Head of caudate nucleus (tissue), 42 donors: ENCODE results near the gene POLN.

Source experiments
- DNase-seq, 42 donors: peaks; one replicate each; pipeline versions ENCODE4 v3.0.0 to v3.0.0-alpha.2; 2020 to 2021; ENCODE audit warnings: mixed read lengths in 7 of 42
- intact Hi-C: fragments of 100-400 bp; cut with DNase I; formaldehyde crosslinking; loops from one replicate; pipeline ENCODE4 v1.15.0; 2022

Gene POLN

GRCh38 chr4:2241410-2242353, at the start of gene POLN, which contains the start of gene HAUS3:
Gene POLN (minus strand): TSS chr4:2242121. CDS start chr4:2229231, 12,890 bp downstream.
Gene HAUS3 (minus strand): TSS chr4:2242121. CDS start chr4:2240946, 1,175 bp downstream.
- intact Hi-C loops = loop anchor here (1.0 kb wide), 1 partner anchor 21 kb away; the partner anchor contains the start of gene MXD4
- peak; percentile 92 to 99 (median 98) for DNase-seq

- DNase-seq = peak in 39 of 42 donors; percentile 8 to 80 (median 47)
- intact Hi-C loops = no loop called here
Measured at GRCh38 chr4:2290974-2291704, 49.2 kb upstream of the POLN start.

- peak in 8 of 42 donors; percentile 2 to 25 (median 7) for DNase-seq
- intact Hi-C loops = no loop called here
Measured at GRCh38 chr4:2290488-2290887, 48.6 kb upstream of the POLN start.

DNA sequence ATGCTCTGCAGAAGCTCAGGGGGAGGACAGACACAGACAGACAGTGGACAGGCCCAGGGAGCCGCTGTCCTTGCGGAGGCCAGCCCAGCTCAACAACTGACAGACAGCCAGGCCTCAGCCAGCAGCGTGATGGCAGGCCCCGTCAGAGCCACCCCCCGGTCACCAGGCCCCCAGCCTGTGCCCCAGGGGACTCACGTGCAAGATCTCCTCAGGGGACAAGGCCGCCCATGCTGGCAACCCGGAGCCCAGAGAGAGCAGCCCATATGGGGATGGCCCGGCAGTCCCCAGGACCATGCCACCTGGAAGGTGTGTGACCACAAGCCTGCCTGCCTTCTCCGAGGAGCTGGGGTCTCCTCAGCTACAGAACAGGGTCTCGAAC, 48.0 kb upstream of the POLN start:
- intact Hi-C loops = no loop called here
- peak in 9 of 42 donors; percentile 1 to 29 (median 8) for DNase-seq

- intact Hi-C loops = no loop called here
- peak in 9 of 42 donors; percentile 2 to 29 (median 9) for DNase-seq
Measured at GRCh38 chr4:2289311-2289954, 47.5 kb upstream of the POLN start.

DNA sequence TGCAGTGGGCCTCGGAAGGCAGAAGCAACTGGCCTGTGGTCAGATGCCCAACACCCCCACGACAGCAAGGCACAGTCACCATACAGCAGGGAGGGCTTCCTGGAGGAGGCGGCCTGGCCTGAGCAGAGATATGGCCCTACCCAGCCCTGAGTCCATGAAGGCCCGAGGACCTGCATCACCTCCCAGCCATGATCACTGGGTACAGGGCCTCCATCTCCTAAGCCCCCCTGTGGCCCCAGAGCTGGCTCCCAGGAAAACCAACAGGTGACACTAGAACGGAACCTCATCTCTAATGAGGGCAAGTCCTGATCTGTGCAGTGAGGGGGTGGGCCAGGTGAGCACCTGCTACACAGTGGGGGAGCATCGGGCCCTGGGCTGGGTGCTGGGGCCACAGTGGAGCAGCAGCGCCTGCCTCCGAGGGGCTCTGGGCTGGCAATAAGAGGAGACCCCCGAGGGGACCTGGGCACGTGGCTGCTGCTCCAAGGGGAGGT, 46.2 kb upstream of the POLN start:
- peak in 8 of 42 donors; percentile 1 to 28 (median 8) for DNase-seq
- intact Hi-C loops = no loop called here

GRCh38 chr4:2287594-2287915, 45.6 kb upstream of the POLN start:
- intact Hi-C loops = no loop called here
- DNase-seq = peak in 1 of 42 donors; percentile 24

DNA sequence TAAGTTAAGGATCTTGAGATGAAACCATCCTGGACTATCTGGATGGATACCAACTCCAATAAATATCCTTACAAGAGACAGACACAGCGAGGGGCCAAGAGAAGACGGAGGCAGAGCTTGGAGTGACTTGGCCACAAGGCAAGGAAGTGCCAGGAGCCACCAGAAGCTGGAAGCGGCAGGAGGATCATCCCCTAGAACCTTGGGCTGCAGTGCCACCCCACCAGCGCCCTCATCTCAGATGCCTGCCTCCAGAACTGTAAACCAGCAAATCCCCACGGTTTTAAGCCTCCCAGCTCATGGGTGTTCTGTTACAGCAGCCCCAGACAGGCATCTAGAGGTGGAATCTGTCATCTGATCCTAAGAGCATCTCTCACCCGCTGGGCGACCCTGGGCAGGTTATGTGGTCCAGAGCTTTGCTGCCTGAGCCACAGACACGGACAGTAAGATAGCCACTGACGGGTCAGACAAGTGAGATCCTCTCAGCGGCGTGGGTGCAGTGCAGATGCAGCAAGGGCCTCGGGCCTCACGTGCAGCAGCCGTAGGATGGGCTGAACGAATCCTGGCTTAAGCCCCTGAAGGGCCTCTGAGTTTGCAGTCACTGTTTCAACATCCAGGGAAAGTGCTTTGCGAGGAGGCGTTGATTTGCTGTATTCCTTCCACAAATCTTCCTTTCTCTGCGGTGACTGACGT, 45.1 kb upstream of the POLN start:
- peak in 22 of 42 donors; percentile 6 to 67 (median 33) for DNase-seq
- intact Hi-C loops = no loop called here

GRCh38 chr4:2285613-2286381, 43.9 kb upstream of the POLN start:
- DNase-seq = peak in 9 of 42 donors; percentile 1 to 28 (median 7)
- intact Hi-C loops = no loop called here

- intact Hi-C loops = no loop called here
- DNase-seq = peak in 1 of 42 donors; percentile 2
Measured at GRCh38 chr4:2284934-2285612, 43.2 kb upstream of the POLN start.

- DNase-seq = peak in 2 of 42 donors; percentile 1 to 2
- intact Hi-C loops = no loop called here
Measured at GRCh38 chr4:2284161-2284933, 42.4 kb upstream of the POLN start.

- intact Hi-C loops = no loop called here
- DNase-seq = no peak
Measured at GRCh38 chr4:2283199-2283711, 41.3 kb upstream of the POLN start.

DNA sequence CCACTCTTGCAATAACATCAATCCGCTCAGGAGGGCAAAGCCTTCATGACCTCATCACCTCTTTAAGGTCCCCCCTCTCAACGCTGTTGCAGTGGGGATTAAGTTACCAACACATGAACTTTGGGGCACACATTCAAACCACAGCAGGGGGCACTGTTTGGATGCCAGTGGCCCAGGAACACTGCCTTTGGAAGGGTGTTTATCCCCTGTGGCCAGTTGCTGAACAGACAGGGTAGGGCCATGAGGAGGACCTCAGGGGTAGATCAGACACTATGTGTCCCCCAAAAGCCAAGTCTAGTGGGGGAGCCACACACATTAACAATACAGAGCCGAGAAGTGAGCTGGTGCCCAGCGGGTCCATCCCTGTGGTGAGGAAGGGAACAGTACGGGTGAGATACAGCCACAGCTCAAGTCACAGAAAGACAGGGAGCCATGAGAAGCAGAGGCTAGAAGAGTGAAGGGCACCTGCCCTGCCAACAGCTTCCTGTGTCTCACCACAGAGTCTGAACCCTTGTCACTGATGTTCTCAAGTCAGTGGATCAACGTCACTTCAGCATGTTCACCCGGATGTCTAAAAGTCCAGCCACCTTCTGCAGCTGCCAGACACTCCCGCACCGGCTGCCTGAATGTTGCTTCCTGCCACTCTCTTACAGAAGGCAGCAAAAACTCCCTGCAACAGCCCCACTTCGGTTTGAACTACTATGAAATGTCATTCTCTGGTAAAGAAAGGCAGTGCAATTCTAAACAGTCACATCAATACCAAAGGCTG, 39.8 kb upstream of the POLN start:
- no peak for DNase-seq
- intact Hi-C loops = no loop called here

DNA sequence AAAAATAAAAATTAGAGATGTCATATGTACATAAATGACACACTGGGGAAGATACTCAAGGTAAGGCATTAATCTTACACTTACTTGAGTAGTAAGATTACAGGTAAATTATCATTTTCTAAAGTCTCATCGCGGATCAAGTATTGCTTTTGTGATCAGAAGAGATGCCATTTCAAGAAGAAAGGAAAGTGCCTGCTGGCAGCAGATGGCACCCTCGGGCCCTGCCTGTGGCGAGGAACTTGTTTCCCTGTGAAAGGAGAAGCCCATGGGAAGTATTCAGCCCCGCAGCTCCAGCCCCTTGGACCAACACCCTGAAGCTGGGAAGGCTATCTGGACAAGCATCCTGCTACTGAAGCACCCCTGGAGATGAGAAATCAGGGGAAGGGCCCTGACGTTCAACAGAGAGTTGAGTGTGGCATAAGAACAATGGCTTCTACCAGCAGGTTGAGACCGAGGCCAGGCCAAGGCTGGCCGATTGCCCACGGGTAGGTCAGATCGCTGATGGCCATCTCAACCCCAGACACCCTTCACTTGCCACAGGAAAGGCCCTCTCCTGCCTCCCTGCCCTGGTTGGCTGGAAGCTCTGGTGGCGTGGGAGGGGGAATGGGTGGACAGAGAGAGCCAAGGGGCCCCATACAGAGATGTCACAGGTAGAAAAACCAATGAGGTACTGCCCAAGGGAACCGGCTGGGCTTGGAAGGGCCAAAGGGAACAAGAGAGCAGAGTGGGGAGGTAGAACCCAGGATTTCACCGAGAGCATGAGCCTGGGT, 38.8 kb upstream of the POLN start:
- peak in 38 of 42 donors; percentile 37 to 81 (median 67) for DNase-seq
- intact Hi-C loops = no loop called here

- DNase-seq = no peak
- intact Hi-C loops = no loop called here
Measured at GRCh38 chr4:2277956-2278355, 36.0 kb upstream of the POLN start.
